ENCODE results near the gene TC2N.

DNA sequence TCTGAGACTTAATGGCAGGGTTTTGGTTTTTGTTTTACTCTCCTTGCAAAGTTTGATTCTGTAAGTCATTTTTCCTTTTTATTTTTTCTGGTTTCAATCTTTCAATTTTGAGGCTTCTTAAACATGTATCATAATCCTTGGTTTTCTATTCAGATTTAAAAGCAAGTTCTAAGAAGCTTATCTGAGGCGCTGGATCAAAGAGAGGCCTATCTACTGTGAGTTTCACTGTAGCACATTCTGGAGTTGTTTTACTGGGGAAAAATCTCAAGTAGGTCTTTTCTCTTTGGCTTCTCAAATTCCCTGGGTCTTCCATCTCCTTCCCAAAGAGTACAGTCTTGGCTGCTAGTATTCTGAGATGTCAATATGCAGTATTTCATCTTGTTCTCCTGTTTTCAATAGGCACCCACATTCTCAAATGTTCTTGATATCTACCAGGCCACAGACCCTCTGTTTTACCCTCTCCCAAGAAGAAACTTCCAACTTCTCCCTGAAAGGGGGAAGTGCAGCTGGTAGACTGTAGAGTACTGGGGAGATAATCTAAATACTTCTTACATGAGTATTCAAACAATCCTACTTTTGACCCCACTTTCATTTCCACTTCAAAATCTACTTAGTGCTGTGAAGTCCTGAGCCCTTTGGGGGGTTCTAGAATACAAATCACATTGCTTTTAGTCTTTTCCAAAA lies 124.6 kb downstream of the TC2N start:
- no peak for TF ChIP-seq EZH2 (IDR thresholded peaks at IDR 0.05)
- TF ChIP-seq POLR2AphosphoS5 (IDR thresholded peaks at IDR 0.05; ENCODE audit: borderline replicate concordance, low read depth, low read length) = no peak
- TF ChIP-seq FOXP2 (optimal IDR thresholded peaks at IDR 0.05; ENCODE audit: control extremely low read depth, extremely low read length, insufficient read depth) = no peak

All from SK-N-MC (cell line).